Stimulated activated CD8-positive, alpha-beta memory T cell treated with anti-CD3 and anti-CD28 coated beads, Interleukin-12 subunit alpha, Interleukin-12 subunit beta, amount 100 ng/mL, for 1 hour (primary cell): ENCODE results near the gene RHBDL1.

Experiments
- DNase-seq: peaks from one replicate; pipeline ENCODE4 v3.0.0-alpha.2; 2020; ENCODE audit warnings: low read depth

RHBDL1 gene

DNA sequence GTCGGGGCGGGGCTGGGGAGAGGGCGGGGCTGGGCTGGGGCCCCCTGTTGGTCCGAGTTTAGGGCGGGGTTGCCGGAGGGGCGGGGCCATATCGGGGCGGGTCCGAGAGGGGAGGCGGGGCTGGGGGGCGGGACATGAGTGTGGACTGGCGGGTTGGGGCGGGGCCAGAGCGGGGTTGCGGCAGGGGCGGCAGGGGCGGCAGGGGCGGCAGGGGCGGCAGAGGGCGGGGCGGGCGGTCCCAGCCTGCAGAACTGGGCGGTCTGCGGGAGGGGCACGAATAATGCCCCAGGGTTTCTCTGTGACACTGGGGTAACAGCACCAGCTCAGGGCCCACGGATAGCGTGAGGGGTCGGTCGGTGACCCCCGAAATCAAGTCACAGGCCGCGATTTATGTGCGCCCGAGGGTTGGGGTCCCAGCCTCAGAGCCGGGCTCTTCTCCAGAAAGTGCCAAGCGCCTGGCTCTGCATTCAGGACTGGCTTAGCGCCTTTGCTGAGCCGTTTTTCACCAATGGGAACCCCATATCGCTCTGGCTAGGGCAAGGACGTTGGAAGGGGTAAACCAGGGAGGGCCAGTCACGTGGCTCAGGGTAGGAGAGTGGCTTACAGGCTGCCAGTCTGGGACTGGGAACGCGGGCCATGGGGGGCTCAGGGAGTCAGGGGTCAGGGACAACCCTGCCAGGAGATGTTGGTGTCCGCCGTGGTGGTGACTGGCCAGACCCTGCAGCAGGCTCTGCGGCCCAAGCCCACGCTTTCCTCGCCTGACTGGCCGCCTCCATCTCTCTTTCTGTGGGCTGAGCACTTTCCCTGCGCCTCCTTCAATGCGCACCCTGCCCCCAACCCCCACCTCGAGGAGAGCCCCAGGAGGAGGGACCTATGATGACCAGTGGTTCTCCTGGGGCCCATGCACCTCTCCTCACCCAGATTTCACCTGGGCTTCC lies 38.1 kb upstream of the RHBDL1 start:
- DNase-seq, result peak; percentile 77

DNA sequence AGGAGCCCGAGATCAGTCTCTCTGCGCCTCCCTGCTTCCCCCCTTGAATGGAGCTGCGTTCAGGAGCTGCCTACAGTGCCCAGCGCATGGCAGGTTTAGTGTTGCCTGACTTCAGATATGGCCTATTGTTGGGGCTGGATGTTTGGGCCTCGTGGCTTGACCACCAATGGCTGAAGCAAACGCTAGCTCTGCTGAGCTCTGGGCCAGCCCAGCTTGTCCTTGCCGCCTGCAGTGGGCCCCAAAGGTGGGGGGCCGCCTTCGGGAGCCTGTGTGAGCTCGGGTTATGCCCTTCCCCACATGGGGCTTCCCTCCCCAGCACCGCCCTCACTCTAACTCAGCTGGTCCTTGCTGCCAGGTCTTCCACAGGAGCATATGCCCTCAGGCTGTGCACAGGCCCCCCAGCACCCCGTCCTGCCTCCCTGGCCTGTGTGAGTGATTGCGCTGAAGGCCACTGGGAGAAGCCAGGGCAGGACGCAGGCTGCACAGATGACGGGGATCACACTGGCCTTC lies 37.4 kb upstream of the RHBDL1 start:
- no peak for DNase-seq

GRCh38 chr16:638836-639235 lies 36.6 kb upstream of the RHBDL1 start:
- DNase-seq, result no peak

- no peak for DNase-seq
Measured at GRCh38 chr16:640614-641013, 34.9 kb upstream of the RHBDL1 start.

DNA sequence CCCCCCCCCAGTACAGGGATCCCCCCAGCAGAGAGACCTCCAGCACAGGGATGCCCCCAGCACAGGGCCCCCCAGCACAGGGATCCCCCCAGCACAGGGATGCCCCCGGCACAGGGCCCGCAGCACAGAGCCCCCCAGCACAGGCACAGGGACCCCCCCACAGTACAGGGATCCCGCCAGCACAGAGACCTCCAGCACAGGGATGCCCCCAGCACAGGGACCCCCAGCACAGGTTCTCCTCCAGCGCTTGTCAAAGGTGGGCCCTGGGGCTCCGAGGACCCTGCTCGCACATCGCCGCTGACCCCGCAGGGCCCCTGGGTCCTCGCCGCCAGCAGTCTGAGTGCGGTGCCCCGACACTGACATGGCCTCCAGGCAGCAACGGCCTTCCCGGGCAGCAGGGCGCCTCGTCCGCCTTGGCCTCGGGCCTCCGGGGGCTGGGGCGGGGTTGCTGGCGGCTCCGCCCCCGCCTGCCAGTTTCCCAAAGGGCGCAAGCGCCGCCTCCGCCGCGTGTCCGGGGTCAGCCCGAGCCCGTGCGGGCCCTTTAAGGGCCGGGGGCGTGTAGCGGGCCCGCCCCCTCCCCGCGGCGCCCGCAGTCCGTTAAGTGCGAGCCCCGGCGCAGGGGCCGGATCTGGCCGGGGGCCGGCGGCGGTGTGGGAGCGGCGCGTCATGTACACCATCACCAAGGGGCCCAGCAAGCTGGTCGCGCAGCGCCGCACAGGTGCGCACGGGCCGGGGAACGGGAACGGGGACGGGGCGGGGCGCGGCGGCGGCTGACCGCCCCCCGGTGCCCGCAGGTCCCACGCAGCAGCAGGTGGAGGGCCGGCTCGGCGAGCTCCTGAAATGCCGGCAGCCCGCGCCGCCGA lies 33.9 kb upstream of the RHBDL1 start, which contains the start of gene MCRIP2:
Gene MCRIP2 (plus strand): TSS at position 503 of the 863 bp plus-strand sequence. CDS start 164 bp downstream, at position 667.
- DNase-seq, result peak; percentile 38

GRCh38 chr16:642189-643049 lies 33.1 kb upstream of the RHBDL1 start:
- no peak for DNase-seq

DNA sequence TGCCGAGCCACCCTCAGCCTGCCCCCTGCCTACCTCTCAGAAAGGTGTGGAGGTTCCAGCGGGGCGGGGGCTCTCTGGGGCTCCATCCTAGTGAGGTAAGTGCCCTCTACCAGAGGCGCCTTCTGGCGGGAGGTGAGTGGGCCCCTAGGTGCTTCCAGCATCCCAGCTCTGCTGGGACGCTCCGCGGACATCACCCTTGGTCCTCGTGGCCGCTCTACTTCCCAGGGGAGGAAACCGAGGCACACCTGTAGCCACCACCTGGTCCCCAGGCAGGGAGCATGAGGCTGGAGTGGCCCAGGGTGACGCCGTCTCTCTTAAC lies 32.5 kb upstream of the RHBDL1 start:
- no peak for DNase-seq

DNA sequence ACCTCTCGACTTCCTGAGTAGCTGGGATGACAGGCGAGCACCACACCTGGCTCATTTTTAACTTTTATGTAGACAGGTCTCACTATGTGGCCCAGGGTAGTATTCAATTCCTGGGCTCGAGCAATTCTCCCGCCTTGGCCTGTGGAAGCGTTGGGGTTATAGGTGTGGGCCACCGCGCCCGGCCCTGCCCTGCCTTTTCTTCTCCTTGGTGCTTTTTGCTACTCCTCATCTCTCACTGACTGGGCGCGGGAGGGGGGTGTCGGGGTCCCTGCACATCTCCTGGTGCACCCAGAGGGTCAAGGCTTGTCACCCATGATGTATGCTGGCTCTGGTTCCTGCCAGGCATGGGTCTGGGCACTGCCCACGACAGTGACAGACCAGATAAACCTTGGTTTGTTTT lies 30.9 kb upstream of the RHBDL1 start:
- DNase-seq, result no peak

DNA sequence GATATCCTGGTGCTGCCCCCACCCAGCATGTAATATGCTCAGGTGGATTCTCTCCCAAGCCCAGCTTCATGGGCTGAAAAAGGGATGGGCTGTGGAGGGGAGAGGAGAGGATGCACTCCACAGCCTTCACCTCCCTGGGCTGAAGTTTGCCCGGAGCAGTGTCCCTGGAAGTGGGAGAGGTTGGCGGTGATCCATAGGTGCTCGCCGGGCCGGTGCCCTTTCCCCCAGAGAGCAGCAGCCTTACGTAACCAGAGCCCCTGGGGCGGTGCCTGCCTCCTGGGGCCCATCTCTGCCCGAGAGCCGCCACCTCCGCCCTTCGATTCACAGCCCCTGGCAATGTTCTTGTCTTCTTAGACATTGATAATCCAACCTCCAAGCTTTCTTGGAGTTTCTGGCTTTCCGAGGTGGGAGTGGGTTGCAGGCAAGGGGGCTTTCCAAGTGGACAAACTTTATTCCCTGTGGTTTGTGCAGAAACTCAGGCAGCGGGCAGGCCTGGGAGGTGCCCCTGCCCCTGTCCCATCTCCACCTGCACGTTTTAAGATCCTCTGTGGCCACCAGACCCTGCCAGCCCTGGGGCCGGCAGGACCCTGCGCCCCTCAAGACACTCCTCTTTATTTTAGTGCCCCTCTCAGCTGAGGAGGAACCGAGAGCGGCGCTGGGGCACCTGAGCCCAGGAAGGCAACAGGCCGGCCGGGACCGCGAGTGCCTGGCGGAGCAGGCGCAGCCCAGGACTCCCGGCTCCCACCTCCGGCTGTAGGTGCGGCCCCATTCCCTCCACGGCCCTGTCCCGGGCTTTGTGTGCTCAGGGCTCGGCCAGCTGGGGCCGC lies 29.4 kb upstream of the RHBDL1 start:
- DNase-seq, result no peak

- no peak for DNase-seq
Measured at GRCh38 chr16:646679-647172, 28.7 kb upstream of the RHBDL1 start.

GRCh38 chr16:647173-647902 lies 28.1 kb upstream of the RHBDL1 start:
- no peak for DNase-seq

- DNase-seq, result no peak
Measured at GRCh38 chr16:648071-648780, 27.2 kb upstream of the RHBDL1 start.

DNA sequence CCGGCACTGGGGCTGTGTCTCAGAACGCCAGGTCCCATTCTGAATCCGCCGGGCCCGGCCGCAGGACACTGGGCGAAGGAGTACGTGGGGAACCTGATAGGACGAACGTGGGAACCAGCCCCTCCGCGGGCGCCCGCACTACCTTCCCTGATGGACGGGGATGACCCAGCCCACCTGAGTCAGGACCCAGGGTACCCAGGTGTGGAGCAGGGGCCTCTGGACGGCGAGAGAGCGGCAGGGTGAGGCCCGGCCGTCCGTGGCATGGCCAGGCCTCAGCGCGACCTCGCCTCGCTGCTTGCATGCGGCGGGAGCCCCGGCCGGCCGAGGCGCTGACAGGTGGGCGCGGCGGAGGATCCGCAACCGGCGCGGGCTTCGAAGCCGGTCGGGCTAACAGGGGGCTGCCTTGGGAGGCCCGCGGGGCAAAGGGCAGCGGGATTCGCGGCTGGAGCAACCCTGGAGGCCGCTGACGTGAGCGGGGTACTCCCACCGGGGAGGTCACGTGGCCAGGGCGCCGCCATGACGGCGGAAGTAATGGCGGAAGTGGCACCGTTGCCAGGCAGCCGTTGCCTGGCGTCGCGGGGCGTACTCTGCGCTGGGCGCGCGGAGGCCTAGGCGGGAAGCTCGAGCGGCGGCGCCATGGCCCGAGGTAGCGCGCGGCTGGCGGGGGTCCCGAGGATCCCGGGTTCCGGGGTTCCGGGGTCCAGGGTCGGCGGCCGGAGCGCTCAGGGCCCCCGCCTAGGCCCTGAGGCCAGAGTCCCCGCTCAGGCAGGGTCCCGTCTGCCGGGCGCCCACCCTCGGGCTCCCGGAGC lies 26.5 kb upstream of the RHBDL1 start, which contains the start of gene WDR90:
Gene WDR90 (plus strand): TSS at position 585 of the 809 bp plus-strand sequence. CDS start 52 bp downstream, at position 637.
- DNase-seq, result peak; percentile 86

- no peak for DNase-seq
Measured at GRCh38 chr16:649631-650030, 25.8 kb upstream of the RHBDL1 start.

DNA sequence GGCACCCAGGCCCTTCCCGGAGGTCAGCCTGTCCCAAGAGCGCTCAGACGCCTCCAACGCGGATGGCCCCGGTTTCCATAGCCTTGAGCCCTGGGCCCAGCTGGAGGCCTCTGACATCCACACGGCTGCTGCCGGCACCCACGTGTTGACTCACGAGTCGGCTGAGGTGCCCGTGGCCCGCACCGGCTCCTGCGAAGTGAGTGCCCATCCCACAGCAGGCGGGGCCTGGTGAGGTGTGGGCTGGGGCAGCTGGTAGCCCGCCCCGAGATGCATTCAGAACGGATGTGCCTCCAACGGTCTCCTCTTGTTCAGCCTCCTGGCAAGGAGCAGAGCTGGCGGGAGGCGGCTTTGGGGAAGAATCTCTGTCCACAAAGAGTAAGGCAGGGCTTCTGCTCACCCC lies 23.6 kb upstream of the RHBDL1 start:
- DNase-seq, result no peak

DNA sequence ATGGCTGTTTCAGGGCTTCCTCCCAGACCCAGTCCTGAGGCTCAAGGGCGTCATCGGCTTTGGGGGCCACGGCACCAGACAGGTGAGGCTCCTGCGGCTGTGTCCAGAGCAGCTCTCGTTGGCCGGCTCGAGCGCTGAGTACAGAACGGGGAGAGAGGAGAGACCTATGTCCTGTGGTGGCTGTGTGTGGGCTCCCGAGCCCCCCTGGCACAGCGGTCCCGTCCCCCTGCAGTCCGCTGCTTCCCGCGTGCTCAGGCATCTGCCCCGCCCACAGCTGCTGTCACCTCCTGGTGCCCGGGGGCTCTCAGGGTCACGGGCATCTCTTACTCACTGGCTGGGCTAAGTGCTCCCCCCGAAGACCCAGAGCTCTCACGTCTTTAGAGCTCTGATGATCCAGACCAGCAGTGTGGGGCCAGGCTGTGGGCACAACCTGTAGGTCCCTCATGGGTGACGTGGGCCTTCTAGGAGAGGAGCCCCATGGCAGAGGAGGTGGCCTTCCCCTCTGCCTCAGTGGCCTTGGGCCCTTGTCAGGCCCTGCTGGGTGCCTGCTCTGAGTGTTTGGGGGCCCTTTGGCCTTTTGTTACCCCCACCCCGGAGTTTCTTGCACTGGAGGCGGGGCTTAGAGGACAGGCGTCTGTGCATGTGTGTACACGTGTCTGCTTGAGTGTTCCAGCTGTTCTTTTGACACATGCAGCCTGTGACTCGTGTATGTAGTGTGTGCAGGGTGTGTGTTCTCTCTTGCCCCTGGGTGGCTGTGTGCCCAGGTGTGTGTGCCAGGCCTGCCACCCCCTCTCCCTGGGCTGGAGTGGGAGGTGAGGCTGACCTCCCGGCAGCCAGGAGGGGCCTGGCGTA lies 22.8 kb upstream of the RHBDL1 start:
- no peak for DNase-seq

GRCh38 chr16:654034-654433 lies 21.4 kb upstream of the RHBDL1 start:
- no peak for DNase-seq
